GM23338 (cell line): ENCODE measurements around the gene RAB29. TPM values are rescaled to one million over a fixed set of nuclear protein-coding genes. Genes with fewer than 3 reads are reported as not detected.

ENCODE experiments used
- ATAC-seq: fragments of 200-7000 bp; cut with Tn5 transposase; 3 replicates; pipeline ENCODE4 v1.9.1; 2020
- DNase-seq: peaks from one replicate; pipeline ENCODE4 v3.0.0-alpha.2; 2015; ENCODE audit warnings: low spot score
- H2AFZ ChIP-seq: fragments of 200-600 bp; sonication (generic); 2 replicates; pipeline ENCODE4 v1.8.0; 2016; ENCODE audit warnings: antibody characterized with exemption, mild to moderate bottlenecking, moderate library complexity
- H3F3A ChIP-seq: fragments of 200-600 bp; sonication (generic); replicated peaks from 2 replicates; pipeline ENCODE4 v1.8.0; 2017; ENCODE audit warnings: antibody characterized with exemption, mixed run types, low read depth
- H3K27ac ChIP-seq: fragments of 200-600 bp; sonication (generic); 2 replicates; pipeline ENCODE4 v1.6.1; 2016; ENCODE audit warnings: low read depth
- H3K27me3 ChIP-seq: fragments of 200-600 bp; sonication (generic); 2 replicates; pipeline ENCODE4 v1.8.0; 2016; ENCODE audit warnings: mild to moderate bottlenecking, mixed run types, moderate library complexity; ENCODE audit not compliant: insufficient read depth
- H3K36me3 ChIP-seq: fragments of 200-600 bp; sonication (generic); 2 replicates; pipeline ENCODE4 v1.8.0; 2016; ENCODE audit warnings: mild to moderate bottlenecking; ENCODE audit not compliant: insufficient read depth
- H3K4me1 ChIP-seq: fragments of 200-600 bp; sonication (generic); 2 replicates; pipeline ENCODE4 v1.8.0; 2016; ENCODE audit warnings: mild to moderate bottlenecking, moderate library complexity; ENCODE audit not compliant: insufficient read depth
- H3K4me2 ChIP-seq: fragments of 200-600 bp; sonication (generic); 2 replicates; pipeline ENCODE4 v1.7.1; 2017; ENCODE audit warnings: mixed run types
- H3K4me3 ChIP-seq: fragments of 200-600 bp; sonication (generic); 2 replicates; pipeline ENCODE4 v1.6.1; 2016; ENCODE audit warnings: mixed run types
- H3K79me2 ChIP-seq: fragments of 200-600 bp; sonication (generic); replicated peaks from 2 replicates; pipeline ENCODE4 v1.8.0; 2017; ENCODE audit warnings: mild to moderate bottlenecking; ENCODE audit not compliant: insufficient read depth
- H3K9me2 ChIP-seq: fragments of 200-600 bp; sonication (generic); 2 replicates; pipeline ENCODE4 v1.8.0; 2017; ENCODE audit not compliant: insufficient read depth
- H4K20me1 ChIP-seq: fragments of 200-600 bp; sonication (generic); replicated peaks from 2 replicates; pipeline ENCODE4 v1.8.0; 2017; ENCODE audit warnings: mild to moderate bottlenecking; ENCODE audit not compliant: insufficient read depth
- H3K27ac Mint-ChIP-seq: 2 replicates; pipeline ENCODE4 v1.8.0; 2020; ENCODE audit warnings: inconsistent platforms, mild to moderate bottlenecking, moderate library complexity, mixed read lengths
- H3K27me3 Mint-ChIP-seq: 3 replicates; pipeline ENCODE4 v1.8.0; 2022; ENCODE audit warnings: low read depth, mild to moderate bottlenecking, moderate library complexity, mixed read lengths, inconsistent platforms; ENCODE audit not compliant: insufficient read depth, poor library complexity
- H3K36me3 Mint-ChIP-seq: 3 replicates; pipeline ENCODE4 v1.8.0; 2021; ENCODE audit warnings: low read depth, mild to moderate bottlenecking, inconsistent platforms, moderate library complexity, mixed read lengths
- H3K4me1 Mint-ChIP-seq: 3 replicates; pipeline ENCODE4 v1.8.0; 2020; ENCODE audit warnings: mild to moderate bottlenecking, inconsistent platforms, mixed read lengths
- H3K4me3 Mint-ChIP-seq: 3 replicates; pipeline ENCODE4 v1.8.0; 2021; ENCODE audit warnings: moderate library complexity, mild to moderate bottlenecking, inconsistent platforms, mixed read lengths
- H3K9me3 Mint-ChIP-seq: 3 replicates; pipeline ENCODE4 v1.8.0; 2020; ENCODE audit warnings: moderate library complexity, mild to moderate bottlenecking, inconsistent platforms, mixed read lengths
- CREB1 ChIP-seq: fragments of 250-450 bp; sonication (Bioruptor Pico); IDR thresholded peaks from 2 replicates; pipeline ENCODE4 v1.5.0; 2020; ENCODE audit warnings: low read depth, mild to moderate bottlenecking, moderate library complexity
- EZH2 ChIP-seq: fragments of 200-600 bp; sonication (generic); IDR thresholded peaks from one replicate; pipeline ENCODE4 v1.8.0; 2017; ENCODE audit warnings: antibody characterized with exemption, mild to moderate bottlenecking, low read depth; ENCODE audit not compliant: unreplicated experiment
- POLR2AphosphoS5 ChIP-seq: IDR thresholded peaks from 2 replicates; pipeline ENCODE4 v1.6.1; 2016; ENCODE audit warnings: antibody characterized with exemption, low read depth
- STAT1 ChIP-seq: IDR thresholded peaks from one replicate; pipeline ENCODE4 v1.6.1; 2016; ENCODE audit warnings: antibody characterized with exemption; ENCODE audit not compliant: unreplicated experiment
- polyA plus RNA-seq: library from polyadenylated mRNA; unstranded; fragments of >200 nt; fragmentation: Nextera tagmentation; extraction: Ambion mirVana; gene quantifications from 2 replicates; pipeline ENCODE4 v1.2.1, GENCODE V29; 2016
- total RNA-seq: library from RNA; depleted of rRNA; stranded (reverse); fragments of >200 nt; shearing (Covaris generic); gene quantifications from 2 replicates; pipeline ENCODE4 v1.2.3, GENCODE V29; 2014
- TF ChIP-seq, protein P1 (sequence below): IDR thresholded peaks from one replicate; pipeline ENCODE4 v1.6.1; 2018; ENCODE audit warnings: antibody characterized with exemption; ENCODE audit not compliant: unreplicated experiment
- TF ChIP-seq, protein P2 (sequence below), 2 experiments: fragments of 200-600 bp in 1 of 2; sonication (generic) in 1 of 2; conservative IDR thresholded peaks; 2 replicates each; pipeline versions ENCODE4 v1.5.1 to v1.6.1; 2016 to 2017; ENCODE audit warnings: antibody characterized with exemption in 2 of 2, low read depth in 2 of 2, mild to moderate bottlenecking in 2 of 2, moderate library complexity in 1 of 2
- TF ChIP-seq, protein P3 (sequence below): IDR thresholded peaks from 2 replicates; pipeline ENCODE4 v1.6.1; 2016; ENCODE audit warnings: antibody characterized with exemption

The RAB29 gene
- total and polyA plus RNA-seq, 2 experiments from 2014 or later, result 7.1 to 9.1 TPM

DNA sequence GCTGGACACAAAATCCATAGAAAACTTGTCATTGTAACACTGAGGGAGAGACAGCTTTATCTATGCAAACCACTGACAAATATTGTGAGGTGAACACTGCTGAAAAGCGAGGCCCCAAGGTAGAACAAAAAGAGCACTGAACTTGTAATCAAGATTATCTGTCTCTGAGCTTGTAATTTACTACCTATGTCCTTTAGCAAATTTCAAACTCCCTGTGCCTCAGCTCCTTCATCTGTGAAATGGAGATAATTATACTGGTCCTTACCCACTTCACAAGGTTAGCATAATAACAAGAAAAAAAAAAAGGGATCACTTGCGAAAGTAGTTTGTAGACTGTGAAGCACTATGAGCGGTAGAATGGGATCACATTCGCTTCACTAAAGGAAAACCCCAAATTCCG lies 20.4 kb downstream of the RAB29 start (continued):
- TF ChIP-seq, protein P1, sequence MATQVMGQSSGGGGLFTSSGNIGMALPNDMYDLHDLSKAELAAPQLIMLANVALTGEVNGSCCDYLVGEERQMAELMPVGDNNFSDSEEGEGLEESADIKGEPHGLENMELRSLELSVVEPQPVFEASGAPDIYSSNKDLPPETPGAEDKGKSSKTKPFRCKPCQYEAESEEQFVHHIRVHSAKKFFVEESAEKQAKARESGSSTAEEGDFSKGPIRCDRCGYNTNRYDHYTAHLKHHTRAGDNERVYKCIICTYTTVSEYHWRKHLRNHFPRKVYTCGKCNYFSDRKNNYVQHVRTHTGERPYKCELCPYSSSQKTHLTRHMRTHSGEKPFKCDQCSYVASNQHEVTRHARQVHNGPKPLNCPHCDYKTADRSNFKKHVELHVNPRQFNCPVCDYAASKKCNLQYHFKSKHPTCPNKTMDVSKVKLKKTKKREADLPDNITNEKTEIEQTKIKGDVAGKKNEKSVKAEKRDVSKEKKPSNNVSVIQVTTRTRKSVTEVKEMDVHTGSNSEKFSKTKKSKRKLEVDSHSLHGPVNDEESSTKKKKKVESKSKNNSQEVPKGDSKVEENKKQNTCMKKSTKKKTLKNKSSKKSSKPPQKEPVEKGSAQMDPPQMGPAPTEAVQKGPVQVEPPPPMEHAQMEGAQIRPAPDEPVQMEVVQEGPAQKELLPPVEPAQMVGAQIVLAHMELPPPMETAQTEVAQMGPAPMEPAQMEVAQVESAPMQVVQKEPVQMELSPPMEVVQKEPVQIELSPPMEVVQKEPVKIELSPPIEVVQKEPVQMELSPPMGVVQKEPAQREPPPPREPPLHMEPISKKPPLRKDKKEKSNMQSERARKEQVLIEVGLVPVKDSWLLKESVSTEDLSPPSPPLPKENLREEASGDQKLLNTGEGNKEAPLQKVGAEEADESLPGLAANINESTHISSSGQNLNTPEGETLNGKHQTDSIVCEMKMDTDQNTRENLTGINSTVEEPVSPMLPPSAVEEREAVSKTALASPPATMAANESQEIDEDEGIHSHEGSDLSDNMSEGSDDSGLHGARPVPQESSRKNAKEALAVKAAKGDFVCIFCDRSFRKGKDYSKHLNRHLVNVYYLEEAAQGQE, result no peak
- no peak for TF ChIP-seq STAT1

DNA sequence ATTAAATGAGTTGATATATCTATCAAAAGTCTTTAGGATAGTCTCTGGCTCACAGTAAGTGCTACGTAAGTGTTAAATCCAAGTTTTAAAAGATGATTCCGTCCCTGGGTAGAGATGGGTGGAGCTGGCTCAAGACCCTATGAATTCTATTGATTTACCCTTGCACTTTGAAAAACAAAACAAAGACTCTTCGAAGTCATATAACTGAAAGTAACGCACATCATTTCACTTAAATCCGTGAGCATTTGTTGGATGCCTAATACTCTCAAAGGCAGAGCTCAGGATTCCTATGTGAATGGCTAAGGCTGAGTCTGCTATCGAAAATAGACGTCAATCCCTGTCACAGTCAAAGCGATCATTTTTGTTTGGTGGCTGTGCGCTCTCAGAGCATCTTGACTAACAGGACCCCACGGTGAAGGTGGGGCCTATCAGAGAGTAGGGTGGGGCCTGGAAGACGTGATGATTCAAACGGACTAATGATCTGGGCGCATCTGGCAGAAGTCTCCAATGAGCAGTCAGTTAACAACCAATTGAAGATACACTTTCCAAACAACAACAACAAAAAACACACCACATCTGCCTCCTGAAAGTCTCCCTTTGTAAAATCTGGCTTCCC lies 24.1 kb downstream of the RAB29 start:
- Mint-ChIP-seq H3K27me3 (peaks cover 8% of the 10 kb centered on the region), H3K9me3 (no peaks in the 10 kb centered on the region), H3K4me1 (peaks cover 22% of the 10 kb centered on the region), H3K27ac (0 out of 2 replicates have a peak overlapping the region, but pooled peaks have one; percentile 100), H3K4me3 (peak overlapping the region; percentile 99), H3K36me3 (peaks cover 27% of the 10 kb centered on the region)
- Histone ChIP-seq H3K27me3 (no peaks in the 10 kb centered on the region), H3F3A (no peaks in the 10 kb centered on the region), H3K4me3 (peak overlapping the region; percentile 42), H3K4me1 (peaks cover 18% of the 10 kb centered on the region), H3K27ac (peak overlapping the region; percentile 87; the same call in 1 of the 2 replicates), H3K79me2 (peaks cover 31% of the 10 kb centered on the region), H2AFZ (no peak overlapping the region), H3K9me2 (no peaks in the 10 kb centered on the region), H3K4me2 (peak overlapping the region; percentile 37), H3K36me3 (no peaks in the 10 kb centered on the region), H4K20me1 (peaks cover 27% of the 10 kb centered on the region)
- ATAC-seq (no peak), DNase-seq (peak; percentile 67)
- TF ChIP-seq CREB1 (CRISPR knock-in tag), result no peak
- no peak for TF ChIP-seq EZH2
- TF ChIP-seq, protein P2, sequence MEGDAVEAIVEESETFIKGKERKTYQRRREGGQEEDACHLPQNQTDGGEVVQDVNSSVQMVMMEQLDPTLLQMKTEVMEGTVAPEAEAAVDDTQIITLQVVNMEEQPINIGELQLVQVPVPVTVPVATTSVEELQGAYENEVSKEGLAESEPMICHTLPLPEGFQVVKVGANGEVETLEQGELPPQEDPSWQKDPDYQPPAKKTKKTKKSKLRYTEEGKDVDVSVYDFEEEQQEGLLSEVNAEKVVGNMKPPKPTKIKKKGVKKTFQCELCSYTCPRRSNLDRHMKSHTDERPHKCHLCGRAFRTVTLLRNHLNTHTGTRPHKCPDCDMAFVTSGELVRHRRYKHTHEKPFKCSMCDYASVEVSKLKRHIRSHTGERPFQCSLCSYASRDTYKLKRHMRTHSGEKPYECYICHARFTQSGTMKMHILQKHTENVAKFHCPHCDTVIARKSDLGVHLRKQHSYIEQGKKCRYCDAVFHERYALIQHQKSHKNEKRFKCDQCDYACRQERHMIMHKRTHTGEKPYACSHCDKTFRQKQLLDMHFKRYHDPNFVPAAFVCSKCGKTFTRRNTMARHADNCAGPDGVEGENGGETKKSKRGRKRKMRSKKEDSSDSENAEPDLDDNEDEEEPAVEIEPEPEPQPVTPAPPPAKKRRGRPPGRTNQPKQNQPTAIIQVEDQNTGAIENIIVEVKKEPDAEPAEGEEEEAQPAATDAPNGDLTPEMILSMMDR (conservative IDR thresholded peaks at IDR 0.05; ENCODE audit: low read depth in 2 of 2), result no peak
- TF ChIP-seq POLR2AphosphoS5, result no peak
- TF ChIP-seq, protein P1, result no peak
- TF ChIP-seq, protein P3, sequence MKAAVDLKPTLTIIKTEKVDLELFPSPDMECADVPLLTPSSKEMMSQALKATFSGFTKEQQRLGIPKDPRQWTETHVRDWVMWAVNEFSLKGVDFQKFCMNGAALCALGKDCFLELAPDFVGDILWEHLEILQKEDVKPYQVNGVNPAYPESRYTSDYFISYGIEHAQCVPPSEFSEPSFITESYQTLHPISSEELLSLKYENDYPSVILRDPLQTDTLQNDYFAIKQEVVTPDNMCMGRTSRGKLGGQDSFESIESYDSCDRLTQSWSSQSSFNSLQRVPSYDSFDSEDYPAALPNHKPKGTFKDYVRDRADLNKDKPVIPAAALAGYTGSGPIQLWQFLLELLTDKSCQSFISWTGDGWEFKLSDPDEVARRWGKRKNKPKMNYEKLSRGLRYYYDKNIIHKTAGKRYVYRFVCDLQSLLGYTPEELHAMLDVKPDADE, result no peak
